IPS DF 6.9 (cell line): ENCODE measurements around the gene RCCD1.
"Not testable (repeated sequence)": the region's sequence is repeated elsewhere in the genome, so short reads cannot be mapped to it uniquely, and the experiment has no call there.

Experiments
- DNase-seq: peaks from one replicate; pipeline ENCODE4 v3.0.0-alpha.2; 2013; ENCODE audit warnings: low read depth, low spot score
- H3K27ac ChIP-seq: one replicate; pipeline ENCODE4 v1.5.1; 2013; ENCODE audit warnings: low read length, control low read depth
- H3K27me3 ChIP-seq: 2 replicates; pipeline ENCODE4 v1.6.1; 2013; ENCODE audit warnings: mild to moderate bottlenecking, low read length; ENCODE audit not compliant: control insufficient read depth, insufficient read depth
- H3K36me3 ChIP-seq: 2 replicates; pipeline ENCODE4 v1.6.1; 2013; ENCODE audit warnings: low read length; ENCODE audit not compliant: control insufficient read depth, insufficient read depth
- H3K4me1 ChIP-seq: 2 replicates; pipeline ENCODE4 v1.6.1; 2013; ENCODE audit warnings: low read length; ENCODE audit not compliant: control insufficient read depth, insufficient read depth
- H3K4me3 ChIP-seq: 2 replicates; pipeline ENCODE4 v1.5.1; 2013; ENCODE audit warnings: mild to moderate bottlenecking, low read length
- H3K9me3 ChIP-seq: 2 replicates; pipeline ENCODE4 v1.6.1; 2013; ENCODE audit warnings: low read length, inconsistent platforms; ENCODE audit not compliant: control insufficient read depth, insufficient read depth
- WGBS: extraction: QIAGEN DNeasy Blood & Tissue Kit; methylation state at CpG from one replicate; pipeline ENCODE4 v1.1.7; 2013; ENCODE audit warnings: mixed read lengths, missing lambda C conversion rate; ENCODE audit not compliant: insufficient read length, insufficient coverage; 5-methylcytosine and 5-hydroxymethylcytosine counted together

Gene RCCD1, protein sequence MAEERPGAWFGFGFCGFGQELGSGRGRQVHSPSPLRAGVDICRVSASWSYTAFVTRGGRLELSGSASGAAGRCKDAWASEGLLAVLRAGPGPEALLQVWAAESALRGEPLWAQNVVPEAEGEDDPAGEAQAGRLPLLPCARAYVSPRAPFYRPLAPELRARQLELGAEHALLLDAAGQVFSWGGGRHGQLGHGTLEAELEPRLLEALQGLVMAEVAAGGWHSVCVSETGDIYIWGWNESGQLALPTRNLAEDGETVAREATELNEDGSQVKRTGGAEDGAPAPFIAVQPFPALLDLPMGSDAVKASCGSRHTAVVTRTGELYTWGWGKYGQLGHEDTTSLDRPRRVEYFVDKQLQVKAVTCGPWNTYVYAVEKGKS

DNA sequence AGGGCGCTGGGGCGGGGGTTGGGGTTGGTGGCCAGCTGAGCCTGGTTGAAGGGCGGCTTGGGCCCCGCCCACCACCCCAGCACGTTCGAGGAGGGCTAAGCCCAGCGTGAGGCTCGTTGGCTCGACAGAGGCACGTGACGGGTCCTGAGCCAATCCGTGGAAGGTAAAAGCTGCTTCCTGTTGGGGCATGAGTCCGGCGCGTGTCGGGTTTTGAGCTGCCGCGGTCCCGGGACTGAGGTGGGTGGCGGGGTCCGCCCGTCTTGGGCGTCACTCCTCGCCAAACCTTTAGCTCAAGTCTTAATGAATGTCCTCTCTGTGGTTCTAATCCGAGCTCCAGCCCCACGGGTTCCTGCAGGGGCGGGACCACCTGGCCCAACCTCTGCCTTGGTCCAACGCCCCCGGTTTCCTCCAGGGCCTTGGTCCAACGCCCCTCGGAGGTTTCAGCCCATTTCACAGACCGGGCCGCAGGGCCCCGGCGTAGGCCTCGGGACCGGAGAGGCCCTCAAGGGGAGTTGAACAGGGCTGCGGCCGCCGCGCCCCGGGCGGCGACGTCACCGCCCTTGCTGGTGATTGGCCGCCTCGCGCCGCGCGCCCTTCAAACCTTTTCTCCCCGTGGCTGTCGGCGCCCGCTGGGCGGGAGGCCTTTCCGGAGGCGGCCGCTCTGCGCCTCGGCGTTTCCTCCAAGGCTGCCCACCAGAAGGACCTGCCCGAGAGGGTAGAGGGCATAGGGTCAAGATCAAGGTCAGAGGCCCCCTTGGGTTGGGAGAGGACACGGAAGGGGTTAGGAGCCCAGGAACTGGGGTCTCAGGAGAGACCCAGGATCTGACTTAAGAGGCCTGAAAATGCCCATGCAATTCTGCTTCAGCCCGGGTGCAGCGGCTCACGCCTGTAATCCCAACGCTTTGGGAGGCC lies at the start of gene RCCD1:
Gene RCCD1 (plus strand): TSS at position 173 of the 912 bp plus-strand sequence. CDS start 1,851 bp downstream, outside the sequence.
- Histone ChIP-seq H3K4me1 (peaks cover 6% of the 10 kb centered on the region), H3K36me3 (peaks cover 20% of the 10 kb centered on the region), H3K27me3 (no peaks in the 10 kb centered on the region), H3K4me3 (peak within 1 kb of the TSS; percentile 44; the same call in 1 of the 2 replicates), H3K9me3 (no peaks in the 10 kb centered on the region), H3K27ac (no peak within 1 kb of the TSS)
- no peak for DNase-seq
- WGBS = no CpG with 5 or more reads among the region's 69 CpGs

DNA sequence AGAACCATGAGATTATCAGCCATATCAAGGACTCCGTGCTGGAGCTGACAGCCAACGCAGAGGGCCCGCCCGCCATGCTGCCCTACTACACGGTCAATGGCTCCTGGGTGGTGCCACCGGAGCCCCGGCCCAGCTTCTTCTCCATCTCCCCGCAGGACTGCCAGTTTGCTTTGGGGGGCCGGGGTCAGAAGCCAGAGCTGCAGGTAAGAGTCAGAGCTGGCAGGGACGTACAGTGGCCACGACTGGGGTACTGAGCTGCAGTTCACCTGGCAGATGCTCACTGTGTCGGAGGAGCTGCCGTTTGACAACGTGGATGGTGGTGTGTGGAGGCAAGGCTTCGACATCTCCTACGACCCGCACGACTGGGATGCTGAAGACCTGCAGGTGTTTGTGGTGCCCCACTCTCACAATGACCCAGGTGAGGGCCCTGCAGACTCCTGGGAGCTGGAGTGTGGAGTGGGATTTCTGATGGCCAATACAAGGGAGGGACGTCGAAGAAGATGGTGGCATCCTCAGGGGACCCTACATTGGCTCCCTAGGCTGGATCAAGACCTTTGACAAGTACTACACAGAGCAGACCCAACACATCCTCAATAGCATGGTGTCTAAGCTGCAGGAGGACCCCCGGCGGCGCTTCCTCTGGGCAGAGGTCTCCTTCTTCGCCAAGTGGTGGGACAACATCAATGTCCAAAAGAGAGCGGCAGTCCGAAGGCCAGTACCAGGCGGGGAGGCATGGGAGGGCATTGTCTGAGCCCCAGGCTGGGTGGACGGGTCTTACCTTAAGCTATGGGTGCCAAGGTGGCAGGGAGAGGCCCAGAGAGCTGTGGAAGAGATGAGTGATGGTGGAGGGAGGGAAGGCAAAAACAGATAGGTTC lies 49.1 kb upstream of the RCCD1 start:
- no CpG with 5 or more reads among the region's 28 CpGs for WGBS
- no peaks in the 10 kb centered on the region; the same call in 1 of the 2 replicates for H3K36me3 ChIP-seq
- H3K4me1 ChIP-seq = peaks cover 3% of the 10 kb centered on the region
- H3K4me3 ChIP-seq = no peak overlapping the region
- no peak for DNase-seq
- peaks cover 2% of the 10 kb centered on the region; the same call in 1 of the 2 replicates for H3K27me3 ChIP-seq
- no peak overlapping the region for H3K27ac ChIP-seq
- H3K9me3 ChIP-seq = no peaks in the 10 kb centered on the region

DNA sequence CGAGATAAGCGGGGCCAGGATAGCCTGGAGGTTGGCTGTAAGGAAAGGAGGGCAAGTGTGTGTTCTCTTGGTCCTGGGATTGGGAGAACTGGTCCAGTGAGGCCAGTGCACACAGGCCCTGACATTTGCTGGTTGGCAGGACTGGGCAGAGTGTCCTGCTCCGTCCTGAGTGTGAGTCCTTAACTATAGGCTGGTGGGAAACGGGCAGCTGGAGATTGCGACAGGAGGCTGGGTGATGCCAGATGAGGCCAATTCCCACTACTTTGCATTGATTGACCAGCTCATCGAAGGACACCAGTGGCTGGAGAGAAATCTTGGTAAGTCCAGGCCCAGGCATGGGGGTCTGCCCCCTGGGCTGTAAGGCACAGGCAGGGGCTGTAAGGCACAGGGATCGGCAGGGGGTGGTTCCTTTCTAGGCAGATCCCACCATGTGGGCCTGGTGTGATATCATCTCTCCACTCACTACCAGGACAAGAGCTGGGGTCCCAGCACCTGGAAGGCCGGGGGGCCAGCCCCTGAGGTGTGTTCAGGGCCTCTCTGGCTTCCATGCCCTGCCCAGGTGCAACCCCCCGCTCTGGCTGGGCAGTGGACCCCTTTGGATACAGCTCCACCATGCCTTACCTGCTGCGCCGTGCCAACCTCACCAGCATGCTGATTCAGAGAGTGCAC lies 48.4 kb upstream of the RCCD1 start:
- Histone ChIP-seq H3K4me1 (peaks cover 3% of the 10 kb centered on the region), H3K27me3 (peaks cover 2% of the 10 kb centered on the region; the same call in 1 of the 2 replicates), H3K36me3 (peaks cover 4% of the 10 kb centered on the region), H3K4me3 (no peak overlapping the region), H3K9me3 (no peaks in the 10 kb centered on the region), H3K27ac (no peak overlapping the region)
- WGBS = no CpG with 5 or more reads among the region's 11 CpGs
- no peak for DNase-seq

- peaks cover 6% of the 10 kb centered on the region for H3K36me3 ChIP-seq
- H3K27ac ChIP-seq = no peak overlapping the region
- no CpG with 5 or more reads among the region's 15 CpGs for WGBS
These were observed 47.5 kb upstream of the RCCD1 start for GRCh38 chr15:90907051-90907660.

GRCh38 chr15:90907838-90908507 lies 46.7 kb upstream of the RCCD1 start:
- Histone ChIP-seq H3K4me1 (peaks cover 3% of the 10 kb centered on the region), H3K36me3 (peaks cover 6% of the 10 kb centered on the region), H3K27ac (no peak overlapping the region), H3K4me3 (no peak overlapping the region), H3K27me3 (peaks cover 2% of the 10 kb centered on the region; the same call in 1 of the 2 replicates), H3K9me3 (no peaks in the 10 kb centered on the region)
- WGBS = no CpG with 5 or more reads among the region's 9 CpGs
- no peak for DNase-seq

More at GRCh38 chr15:90907051-90907660, 47.5 kb upstream of the RCCD1 start:
- H3K4me3 ChIP-seq = no peak overlapping the region
- no peak for DNase-seq
- peaks cover 2% of the 10 kb centered on the region; the same call in 1 of the 2 replicates for H3K27me3 ChIP-seq
- H3K9me3 ChIP-seq = no peaks in the 10 kb centered on the region
- H3K4me1 ChIP-seq = peaks cover 3% of the 10 kb centered on the region

DNA sequence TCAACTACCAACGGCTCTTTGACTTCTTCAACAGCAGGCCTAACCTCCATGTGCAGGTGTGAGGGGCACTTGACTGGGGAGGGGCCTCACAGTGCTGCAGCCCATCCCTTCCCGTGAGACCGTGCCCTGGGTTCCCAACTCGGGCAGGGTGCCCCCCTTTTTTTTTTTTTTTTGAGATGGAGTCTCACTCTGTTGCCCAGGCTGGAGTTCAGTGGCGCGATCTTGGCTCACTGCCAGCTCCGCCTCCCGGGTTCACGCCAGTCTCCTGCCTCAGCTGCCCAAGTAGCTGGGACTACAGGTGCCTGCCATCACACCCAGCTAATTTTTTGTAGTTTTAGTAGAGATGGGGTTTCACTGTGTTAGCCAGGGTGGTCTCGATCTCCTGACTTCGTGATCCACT lies 45.2 kb upstream of the RCCD1 start:
- H3K27me3 ChIP-seq, H3K36me3 ChIP-seq, H3K4me3 ChIP-seq, H3K4me1 ChIP-seq, H3K9me3 ChIP-seq, H3K27ac ChIP-seq, DNase-seq: not testable (repeated sequence)
- no CpG with 5 or more reads among the region's 11 CpGs for WGBS

GRCh38 chr15:90909976-90910375 lies 44.7 kb upstream of the RCCD1 start:
- no peak overlapping the region for H3K4me3 ChIP-seq
- DNase-seq = no peak
- H3K4me1 ChIP-seq = no peaks in the 10 kb centered on the region; the same call in 1 of the 2 replicates
- H3K27me3 ChIP-seq = no peaks in the 10 kb centered on the region
- no peak overlapping the region for H3K27ac ChIP-seq
- no peaks in the 10 kb centered on the region for H3K9me3 ChIP-seq
- H3K36me3 ChIP-seq = peaks cover 6% of the 10 kb centered on the region
- no CpG with 5 or more reads among the region's 8 CpGs for WGBS

- Histone ChIP-seq H3K36me3 (peaks cover 6% of the 10 kb centered on the region), H3K27ac (no peak overlapping the region), H3K9me3 (no peaks in the 10 kb centered on the region), H3K27me3 (no peaks in the 10 kb centered on the region), H3K4me3 (no peak overlapping the region), H3K4me1 (no peaks in the 10 kb centered on the region; the same call in 1 of the 2 replicates)
- DNase-seq = no peak
- WGBS = no CpG with 5 or more reads among the region's 24 CpGs
These were observed 44.0 kb upstream of the RCCD1 start for GRCh38 chr15:90910441-90911301.
